Endothelial cell of umbilical vein (primary cell): Measurements from ENCODE around the gene TES. TPM values are rescaled to one million over a fixed set of nuclear protein-coding genes. Genes with fewer than 3 reads are reported as not detected.

ENCODE experiments used
- BruUV-seq: library from RNA; stranded (reverse); fragments of 400-500 nt; replicated peaks from 2 replicates; lab custom pipeline; 2021; lab: Mats Ljungman, UMichigan
- CTCF ChIA-PET: fragments of 300-600, 350-600 bp; sonication (Branson Sonifier 250); formaldehyde crosslinking; loops from one replicate; lab custom pipeline; 2021; ENCODE audit warnings: antibody characterized with exemption, inconsistent platforms; lab: Charles Lee
- POLR2A ChIA-PET: fragments of 300-600, 350-600 bp; sonication (Branson Sonifier 250); formaldehyde crosslinking; loops from one replicate; lab custom pipeline; 2021; ENCODE audit warnings: antibody characterized with exemption, inconsistent platforms; lab: Charles Lee
- DNase-seq: peaks from one replicate; pipeline ENCODE4 v3.0.0-alpha.2; 2011; ENCODE audit warnings: low read depth, low spot score
- FAIRE-seq: peaks from 2 replicates; lab custom pipeline; 2011; peaks lifted over from hg19 to GRCh38; lab: Jason Lieb, UNC
- H2AFZ ChIP-seq: 2 replicates; pipeline ENCODE4 v1.6.0; 2012; ENCODE audit warnings: low read depth, low read length, control low read depth, inconsistent platforms
- H3K27ac ChIP-seq: 2 replicates; pipeline ENCODE4 v1.5.1; 2011; ENCODE audit warnings: low read depth, mild to moderate bottlenecking, control low read depth, low read length, moderate library complexity; ENCODE audit not compliant: insufficient read depth
- H3K27me3 ChIP-seq, 2 experiments: 2 replicates each; pipeline versions ENCODE4 v1.6.0 to v1.6.1; 2011; ENCODE audit warnings: low read length in 2 of 2, mixed read lengths in 1 of 2; ENCODE audit not compliant: control insufficient read depth in 2 of 2, insufficient read depth in 2 of 2
- H3K36me3 ChIP-seq, 2 experiments: 2 replicates in 1 of 2; 3 replicates in 1 of 2; pipeline ENCODE4 v1.5.1; 2011; ENCODE audit warnings: low read length in 2 of 2, mild to moderate bottlenecking in 1 of 2, moderate library complexity in 1 of 2; ENCODE audit not compliant: control insufficient read depth in 2 of 2, insufficient read depth in 2 of 2; ENCODE audit errors: extremely low read depth in 1 of 2
- H3K4me1 ChIP-seq: 3 replicates; pipeline ENCODE4 v1.5.1; 2011; ENCODE audit warnings: mild to moderate bottlenecking, low read length; ENCODE audit not compliant: control insufficient read depth, insufficient read depth; ENCODE audit errors: extremely low read depth
- H3K4me2 ChIP-seq: 2 replicates; pipeline ENCODE4 v1.6.1; 2011; ENCODE audit warnings: low read length, control low read depth, mixed read lengths; ENCODE audit not compliant: insufficient read depth
- H3K4me3 ChIP-seq, 3 experiments: fragments of 200-600 bp in 1 of 3; sonication (generic), shearing (Covaris generic) in 1 of 3; replicated peaks in 1 of 3; 2 replicates each; pipeline ENCODE4 v1.5.1; 2011 to 2016; ENCODE audit warnings: control low read depth in 3 of 3, low read length in 3 of 3, mild to moderate bottlenecking in 2 of 3, inconsistent platforms in 1 of 3, low read depth in 1 of 3, moderate library complexity in 1 of 3; ENCODE audit not compliant: insufficient read depth in 1 of 3
- H3K79me2 ChIP-seq: 2 replicates; pipeline ENCODE4 v1.6.0; 2012; ENCODE audit warnings: low read length, inconsistent platforms; ENCODE audit not compliant: control insufficient read depth, insufficient read depth
- H3K9ac ChIP-seq: replicated peaks from 2 replicates; pipeline ENCODE3; 2011; ENCODE audit warnings: low read length, control low read depth; ENCODE audit not compliant: insufficient read depth; ENCODE audit errors: extremely low read depth
- H3K9me1 ChIP-seq: replicated peaks from 3 replicates; pipeline ENCODE4 v1.6.0; 2011; ENCODE audit warnings: mild to moderate bottlenecking, low read length; ENCODE audit not compliant: control insufficient read depth, insufficient read depth; ENCODE audit errors: extremely low read depth
- H3K9me3 ChIP-seq: replicated peaks from 2 replicates; pipeline ENCODE4 v1.5.1; 2012; ENCODE audit warnings: low read length, inconsistent platforms; ENCODE audit not compliant: control insufficient read depth, insufficient read depth
- H4K20me1 ChIP-seq: replicated peaks from 2 replicates; pipeline ENCODE3; 2011; ENCODE audit warnings: mild to moderate bottlenecking, low read length; ENCODE audit not compliant: control insufficient read depth, insufficient read depth; ENCODE audit errors: extremely low read depth
- CTCF ChIP-seq, 2 donors: IDR thresholded peaks; 1 replicate in 1 of 2; 2 replicates in 1 of 2; pipeline ENCODE4 v1.5.1; 2011; ENCODE audit warnings: low read length in 2 of 2, mild to moderate bottlenecking in 2 of 2, moderate library complexity in 2 of 2, control low read depth in 1 of 2, inconsistent platforms in 1 of 2, low read depth in 1 of 2; ENCODE audit not compliant: insufficient read depth in 1 of 2; ENCODE audit errors: extremely low read depth in 1 of 2
- EZH2 ChIP-seq: IDR thresholded peaks from 2 replicates; pipeline ENCODE4 v1.6.1; 2012; ENCODE audit warnings: borderline replicate concordance, low read depth, mild to moderate bottlenecking, moderate library complexity, low read length, inconsistent platforms; ENCODE audit not compliant: severe bottlenecking
- FOS ChIP-seq: IDR thresholded peaks from 2 replicates; pipeline ENCODE4 v1.6.1; 2011; ENCODE audit warnings: mild to moderate bottlenecking, low read length, moderate library complexity, borderline replicate concordance; ENCODE audit not compliant: insufficient read depth
- GATA2 ChIP-seq: IDR thresholded peaks from 2 replicates; pipeline ENCODE4 v1.7.0; 2011; ENCODE audit warnings: low read depth, mild to moderate bottlenecking, moderate library complexity, mixed read lengths, low read length; ENCODE audit not compliant: insufficient read length, insufficient read depth
- JUN ChIP-seq: IDR thresholded peaks from 2 replicates; pipeline ENCODE4 v1.6.1; 2011; ENCODE audit warnings: borderline replicate concordance, low read depth; ENCODE audit not compliant: insufficient read length, insufficient read depth
- MAX ChIP-seq: IDR thresholded peaks from 2 replicates; pipeline ENCODE4 v1.6.1; 2011; ENCODE audit not compliant: insufficient read depth, insufficient read length
- MYC ChIP-seq: IDR thresholded peaks from one replicate; pipeline ENCODE4 v1.6.1; 2011; ENCODE audit warnings: mild to moderate bottlenecking, low read depth, low read length
- POLR2A ChIP-seq: IDR thresholded peaks from 2 replicates; pipeline ENCODE4 v1.6.1; 2012; ENCODE audit warnings: low read depth, mild to moderate bottlenecking, control low read depth, low read length
- POLR2AphosphoS5 ChIP-seq: IDR thresholded peaks from 2 replicates; pipeline ENCODE4 v1.6.1; 2012; ENCODE audit warnings: low read depth, mild to moderate bottlenecking, control low read depth, low read length, moderate library complexity; ENCODE audit not compliant: insufficient read depth
- dilution Hi-C: fragments of 300-500 bp; cut with MboI; formaldehyde crosslinking; loops from one replicate; pipeline ENCODE4 v1.15.0; 2019; ENCODE audit warnings: low sequenced_read_pairs; ENCODE audit not compliant: extremely low pct_ligation_motif_present
- intact Hi-C: fragments of 100-400 bp; cut with micrococcal nuclease; formaldehyde crosslinking; loops from one replicate; pipeline ENCODE4 v1.10.0; 2022
- polyA plus RNA-seq, 4 experiments: library from polyadenylated mRNA; depleted of rRNA in 3 of 4; stranded (reverse) in 3 of 4; unstranded in 1 of 4; fragments of >200 nt; gene quantifications; 2 replicates each; pipeline versions ENCODE4 v1.2.1 to v1.2.3, GENCODE V29; 2011 to 2012; ENCODE audit warnings: missing spikeins in 1 of 4
- total RNA-seq: library from RNA; stranded (reverse); gene quantifications from 2 replicates; pipeline ENCODE4 v1.2.3, GENCODE V29; 2021

TES gene
- total and polyA plus RNA-seq, 2 donors (not counting 3 experiments of a cell fraction or from before 2014, with no cell fraction given), result 35.3 to 50.5 TPM

- ChIA-PET CTCF (interaction anchor here (1.1 to 5.2 kb wide), 9 partner anchors 9 to 375 kb away, joined by 3 to 26 read pairs (median 4); no protein-coding TSS in a partner anchor), POLR2A (no interaction called here)
- TF ChIP-seq FOS, result peak; percentile 15
- TF ChIP-seq JUN, result peak; percentile 66
- no peak for TF ChIP-seq GATA2
- no peak for TF ChIP-seq EZH2
- no peak for TF ChIP-seq MAX
- TF ChIP-seq POLR2A, result no peak
- TF ChIP-seq POLR2AphosphoS5, result no peak
- TF ChIP-seq MYC, result no peak
- TF ChIP-seq CTCF (IDR thresholded peaks at IDR 0.05; ENCODE audit: extremely low read depth in 1 of 2, insufficient read depth in 1 of 2, low read depth in 1 of 2, low read length in 2 of 2), result no peak
- peaks cover 67% of the 10 kb centered on the region for H3K4me1 ChIP-seq
- H3K4me3 ChIP-seq, result peak overlapping the region in 1 of 3 experiments; percentile 31
- H3K27ac ChIP-seq, result peak overlapping the region; percentile 96
- H3K9me3 ChIP-seq, result no peaks in the 10 kb centered on the region
- FAIRE-seq (peak; percentile 4), DNase-seq (peak; percentile 75)
- H3K79me2 ChIP-seq, result peaks cover 83% of the 10 kb centered on the region
- H3K27me3 ChIP-seq, result no peaks in the 10 kb centered on the region
- H3K9ac ChIP-seq, result peak overlapping the region; percentile 73
- H3K36me3 ChIP-seq, result no peaks in the 10 kb centered on the region
- no peak overlapping the region for H2AFZ ChIP-seq
- no peaks in the 10 kb centered on the region for H3K9me1 ChIP-seq
- H4K20me1 ChIP-seq, result no peaks in the 10 kb centered on the region
- BruUV-seq, result no TSS peak
- intact Hi-C loops (loop anchor here (5.0 to 10.0 kb wide), 2 partner anchors 458 to 655 kb away; partner anchors contain the start of gene MET), dilution Hi-C loops (no loop called here)
- H3K4me2 ChIP-seq, result peak overlapping the region; percentile 92
Observed at GRCh38 chr7:116216956-116217571, 6.7 kb downstream of the TES start.
